GM19238 (cell line): ENCODE data around the gene GRAMD4.

Source experiments
- DNase-seq: peaks from one replicate; pipeline ENCODE4 v3.0.0; 2011; ENCODE audit warnings: low spot score; ENCODE audit not compliant: insufficient read length

Gene GRAMD4

DNA sequence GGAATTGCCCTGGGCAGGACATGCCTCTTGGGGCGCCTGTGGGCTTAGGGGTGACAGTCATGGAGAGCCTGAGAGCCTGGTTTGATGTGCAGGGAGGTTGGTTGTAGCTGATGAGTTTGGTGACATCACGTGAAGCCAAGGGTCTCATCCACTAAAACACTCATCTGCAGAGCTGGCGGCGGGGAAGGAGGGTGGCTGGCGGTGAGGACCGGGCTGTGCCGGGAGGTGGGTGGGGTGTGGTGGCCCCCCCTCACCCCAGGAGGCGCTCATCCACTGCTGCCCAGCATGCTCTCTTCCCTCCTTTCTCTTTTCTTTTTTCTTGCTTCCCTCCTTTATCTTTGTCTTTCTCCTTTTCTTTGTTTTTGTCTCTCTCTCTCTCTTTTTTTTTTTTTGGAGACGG, 49.0 kb downstream of the GRAMD4 start:
- DNase-seq, result no peak

DNA sequence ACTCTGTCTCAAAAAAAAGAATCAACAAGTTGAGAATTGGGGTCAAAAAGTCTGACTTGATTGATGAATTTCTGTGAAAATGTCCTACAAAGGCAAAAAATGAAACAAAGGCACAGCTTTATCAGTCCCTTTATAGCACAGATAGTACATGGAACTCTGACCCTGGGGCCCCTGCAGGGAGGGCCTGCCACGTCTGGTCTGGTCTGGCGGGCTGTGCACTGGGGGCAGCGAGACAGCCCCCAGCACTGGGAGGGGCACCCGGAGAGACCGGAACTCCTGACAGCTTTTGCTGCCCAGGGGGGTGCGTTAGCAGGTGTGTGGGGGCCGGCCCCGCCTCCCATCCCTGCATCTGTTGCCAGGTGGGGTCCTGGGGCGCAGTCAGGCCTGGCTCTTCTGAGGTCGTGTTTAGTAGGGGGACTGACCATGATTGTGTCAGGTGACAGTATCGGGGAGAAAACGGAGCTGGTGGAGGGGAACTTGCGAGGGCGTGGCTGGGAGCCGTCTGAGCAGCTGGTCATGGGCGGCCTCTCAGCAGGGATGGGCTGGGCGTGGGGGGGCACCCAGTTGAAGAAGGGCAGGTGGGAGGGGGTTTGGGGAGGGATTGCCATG, 51.7 kb downstream of the GRAMD4 start:
- no peak for DNase-seq

DNA sequence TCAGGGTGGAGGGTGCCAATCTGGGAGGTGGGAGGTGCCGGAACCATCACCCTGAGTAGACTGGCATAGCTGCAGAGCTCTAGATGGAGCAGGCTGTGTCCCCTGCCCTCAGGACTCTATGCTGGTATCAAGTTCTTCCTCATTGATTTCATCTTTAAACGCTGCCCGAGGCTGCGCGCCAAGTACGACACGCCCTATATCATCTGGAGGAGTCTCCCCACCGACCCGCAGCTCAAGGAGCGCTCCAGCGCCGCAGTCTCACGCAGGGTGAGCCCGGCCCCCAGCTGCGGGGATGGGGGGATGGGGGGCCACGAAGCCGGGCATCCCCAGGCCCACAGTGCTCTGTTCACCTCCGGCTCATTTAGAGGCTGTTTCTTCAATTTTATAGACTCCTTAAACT, 52.5 kb downstream of the GRAMD4 start:
- no peak for DNase-seq

DNA sequence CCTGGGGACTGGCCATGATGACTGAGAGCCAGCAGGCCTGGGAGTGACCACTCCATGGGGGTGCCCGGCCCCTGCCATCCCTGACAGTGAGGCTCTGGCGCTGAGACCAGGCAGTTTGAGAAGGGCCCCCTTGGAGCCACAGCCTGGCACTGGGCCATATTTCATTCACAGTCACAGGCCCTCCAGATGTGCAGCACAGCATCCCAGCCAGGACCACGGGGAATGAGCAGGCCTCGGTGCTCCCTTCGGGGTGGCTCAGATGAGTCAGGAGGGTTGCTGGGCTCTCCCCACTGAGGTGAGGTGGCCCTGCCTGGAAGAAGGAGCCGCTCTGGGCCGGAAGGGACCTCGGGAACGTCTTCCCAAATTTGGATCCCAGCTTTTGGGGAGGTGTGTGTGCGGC, 53.0 kb downstream of the GRAMD4 start:
- DNase-seq, result no peak

DNA sequence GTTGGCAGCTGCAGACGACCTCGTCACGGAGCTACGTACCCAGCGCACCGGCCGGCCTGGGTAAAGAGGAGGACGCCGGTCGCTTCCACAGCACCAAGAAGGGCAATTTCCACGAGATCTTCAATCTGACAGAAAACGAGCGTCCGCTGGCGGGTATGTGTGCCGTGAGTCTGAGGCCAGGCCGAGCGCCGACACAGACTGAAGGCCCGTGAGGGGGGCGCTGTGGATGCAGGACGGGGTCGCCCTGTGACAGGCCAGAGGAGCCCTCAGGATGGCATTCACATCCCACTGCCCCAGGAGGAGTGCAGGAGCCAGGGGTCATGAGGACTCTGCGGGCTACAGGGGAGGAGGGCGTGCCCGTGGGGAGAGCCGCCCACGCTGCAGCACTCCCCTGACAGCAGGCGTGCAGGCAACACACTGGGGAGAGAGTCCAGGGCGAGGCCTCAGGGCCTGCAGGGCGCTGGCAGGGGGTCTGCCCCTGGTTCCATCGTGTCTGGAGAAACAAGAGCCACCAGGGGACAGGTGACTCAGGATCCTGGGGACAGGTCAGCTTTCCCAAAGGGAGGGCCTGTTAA, 53.6 kb downstream of the GRAMD4 start:
- no peak for DNase-seq

DNA sequence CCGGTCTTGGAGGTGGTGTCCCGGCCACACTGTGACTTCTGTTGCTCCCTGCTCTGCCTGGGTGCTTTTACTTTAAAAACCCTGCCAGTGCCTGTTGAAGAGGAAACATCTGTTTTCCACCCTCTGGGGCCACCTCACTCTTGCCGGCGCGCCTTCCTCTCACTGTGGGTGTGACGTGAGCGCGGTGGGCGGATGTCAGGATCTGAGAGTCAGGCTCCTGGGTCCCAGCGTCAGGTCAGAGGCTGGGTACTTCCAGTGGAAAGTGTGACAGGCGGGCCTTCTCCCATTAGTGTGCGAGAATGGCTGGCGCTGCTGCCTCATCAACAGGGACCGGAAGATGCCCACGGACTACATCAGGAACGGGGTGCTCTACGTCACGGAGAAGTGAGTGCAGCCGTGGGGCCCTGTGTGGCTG, 54.2 kb downstream of the GRAMD4 start:
- peak; percentile 66 for DNase-seq

DNA sequence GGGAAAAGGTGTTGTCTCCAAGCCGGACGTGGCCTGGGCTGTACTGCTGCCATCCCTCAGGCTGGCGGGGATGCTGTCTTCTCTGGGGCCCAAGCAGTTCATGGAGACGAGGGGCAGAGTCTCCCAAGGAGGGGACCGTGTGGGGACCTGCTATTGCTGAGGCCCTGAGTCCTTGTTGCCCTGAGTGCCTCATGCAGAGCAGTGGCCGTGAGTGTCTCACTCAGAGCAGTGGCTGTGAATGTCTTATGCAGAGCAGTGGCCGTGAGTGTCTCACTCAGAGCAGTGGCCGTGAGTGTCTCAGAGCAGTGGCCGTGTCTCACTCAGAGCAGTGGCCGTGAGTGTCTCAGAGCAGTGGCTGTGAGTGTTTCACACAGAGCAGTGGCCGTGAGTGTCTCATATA, 54.7 kb downstream of the GRAMD4 start:
- no peak for DNase-seq

DNA sequence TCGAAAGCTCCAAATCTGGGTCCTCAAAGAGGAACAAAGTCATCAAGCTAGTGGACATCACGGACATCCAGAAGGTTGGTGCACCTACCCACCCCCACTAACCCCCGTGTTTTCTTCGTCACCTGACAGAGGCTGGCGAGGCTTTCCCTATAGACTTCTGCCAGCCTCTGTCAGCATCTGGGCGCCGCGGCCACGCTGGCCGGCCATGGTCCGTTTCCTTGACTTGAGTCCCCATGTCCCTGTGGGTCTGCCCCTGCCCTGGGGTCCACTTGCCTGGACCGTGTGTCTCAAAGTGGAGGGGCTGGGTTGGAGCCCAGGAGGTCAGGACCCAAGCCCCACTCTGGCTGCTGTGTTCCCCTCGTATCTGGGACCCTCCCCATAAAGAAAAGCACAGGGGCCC, 55.3 kb downstream of the GRAMD4 start:
- DNase-seq, result no peak

DNA sequence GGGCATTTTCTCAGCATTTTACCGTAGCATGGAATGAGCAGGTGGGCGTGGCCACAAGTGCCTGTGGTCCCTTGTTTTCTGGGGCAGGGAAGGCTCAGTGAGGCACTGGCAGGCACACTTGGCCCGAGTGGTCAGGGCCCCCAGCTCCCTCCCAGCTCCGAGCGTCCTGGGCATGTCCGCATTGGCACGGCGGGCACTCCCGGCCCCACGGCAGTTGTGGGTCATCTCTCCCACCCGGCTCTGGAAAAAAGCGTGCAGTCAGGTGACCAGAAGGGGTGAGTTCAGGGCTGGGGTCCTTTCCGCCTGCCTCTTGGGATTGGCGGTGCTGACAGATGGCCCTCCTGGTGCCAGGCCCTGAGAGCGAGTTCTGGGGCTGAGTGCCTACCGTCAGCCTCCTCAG, 55.8 kb downstream of the GRAMD4 start:
- DNase-seq, result no peak

DNA sequence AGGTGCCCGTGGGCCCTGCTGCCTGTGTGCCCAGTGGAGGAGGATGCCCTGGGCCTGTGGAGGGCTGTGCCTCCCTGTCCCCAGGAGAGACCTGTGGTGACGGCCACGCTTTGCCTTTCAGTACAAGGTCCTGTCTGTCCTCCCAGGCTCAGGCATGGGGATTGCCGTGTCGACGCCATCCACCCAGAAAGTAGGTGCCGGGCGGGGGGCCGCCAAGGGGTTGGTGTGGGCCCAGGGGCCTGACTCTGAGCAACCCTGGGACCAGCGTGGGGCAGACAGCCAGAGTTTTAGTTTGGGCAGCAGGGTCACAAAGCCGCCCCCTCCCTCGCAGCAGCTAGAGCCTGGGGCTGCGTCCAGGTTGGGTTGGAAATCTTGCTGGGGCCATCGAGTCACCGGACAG, 56.3 kb downstream of the GRAMD4 start:
- DNase-seq, result no peak

DNA sequence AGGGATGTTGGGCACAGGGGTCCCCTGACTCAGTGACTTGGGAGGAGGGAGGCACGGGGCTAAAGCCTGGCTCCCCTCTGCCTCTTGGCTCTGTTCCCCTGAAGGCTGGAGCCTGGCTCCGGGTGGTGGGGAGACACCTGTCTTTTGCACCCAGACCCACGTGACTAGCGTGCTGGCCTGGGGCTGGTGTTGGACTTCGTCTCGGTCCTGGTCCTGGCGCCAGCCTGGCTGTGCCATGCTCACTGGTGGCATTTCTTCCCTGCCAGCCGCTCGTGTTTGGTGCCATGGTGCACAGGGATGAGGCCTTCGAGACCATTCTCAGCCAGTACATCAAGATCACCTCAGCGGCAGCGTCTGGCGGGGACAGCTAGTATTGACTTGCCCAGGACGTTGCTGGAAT, 56.7 kb downstream of the GRAMD4 start:
- DNase-seq, result no peak

DNA sequence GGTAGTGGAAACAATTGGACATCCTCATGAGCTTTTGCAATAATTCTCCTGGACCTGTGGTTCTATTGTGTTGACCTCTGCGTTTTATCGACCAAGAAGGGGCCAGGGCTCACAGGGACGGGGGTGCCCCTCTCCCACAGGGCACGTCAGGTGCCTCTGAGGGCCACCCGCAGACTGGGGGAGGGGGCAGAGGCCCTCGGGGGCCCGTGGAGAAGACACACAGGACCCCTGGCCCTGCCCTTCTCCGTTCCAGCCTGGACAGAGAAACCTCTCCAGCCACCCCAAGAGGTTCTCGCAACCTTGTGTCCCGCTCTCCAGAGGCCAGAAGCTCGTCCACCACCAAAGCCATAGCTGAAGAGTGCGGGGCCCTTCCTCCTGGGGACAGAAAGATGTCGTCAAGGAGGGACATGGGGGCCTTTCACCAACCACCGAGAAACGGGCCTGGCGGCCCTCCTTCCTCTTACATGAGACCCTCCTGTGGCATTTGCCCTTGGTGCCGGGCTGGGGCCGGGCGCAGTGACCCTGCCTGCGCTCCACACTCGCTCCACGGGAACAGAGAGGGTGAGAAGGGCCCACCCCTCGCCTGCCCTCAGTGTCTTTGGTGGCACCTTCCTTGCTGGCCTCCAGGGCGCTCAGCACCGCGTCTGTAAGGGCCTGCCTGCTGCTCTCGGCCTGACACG, 57.3 kb downstream of the GRAMD4 start:
- no peak for DNase-seq

DNA sequence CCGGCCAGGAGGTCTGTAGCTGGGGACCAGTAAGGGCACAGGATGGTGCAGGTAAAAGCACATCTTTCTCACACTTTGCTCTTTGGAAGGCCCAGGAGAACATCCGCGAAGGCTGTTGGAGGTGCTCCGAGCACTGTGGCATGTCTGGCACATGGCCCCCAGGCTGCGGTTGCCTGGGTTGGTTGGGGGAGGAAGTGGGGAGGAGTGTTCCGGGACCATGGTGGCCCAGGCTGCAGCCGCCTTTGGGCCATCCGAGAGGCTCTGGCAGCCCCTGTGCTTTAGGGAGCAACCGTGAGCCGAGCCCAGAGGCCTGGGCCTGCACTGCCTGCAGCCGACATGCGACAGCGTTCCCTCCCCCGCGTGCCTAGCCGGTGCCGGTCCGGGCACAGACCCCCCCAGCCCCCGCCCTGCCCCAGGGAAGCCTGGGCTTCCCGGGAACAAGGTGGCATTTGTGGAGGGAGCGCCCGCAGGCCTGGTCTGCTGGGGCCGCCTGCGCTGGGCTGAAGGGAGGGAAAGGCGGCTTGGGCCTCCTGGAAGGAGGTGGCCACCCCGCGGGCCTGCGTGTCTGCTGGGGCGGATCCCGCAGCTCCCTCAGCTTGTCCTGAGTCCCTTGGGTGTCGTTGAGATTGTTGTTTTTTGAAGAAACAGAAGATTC, 57.9 kb downstream of the GRAMD4 start:
- no peak for DNase-seq

DNA sequence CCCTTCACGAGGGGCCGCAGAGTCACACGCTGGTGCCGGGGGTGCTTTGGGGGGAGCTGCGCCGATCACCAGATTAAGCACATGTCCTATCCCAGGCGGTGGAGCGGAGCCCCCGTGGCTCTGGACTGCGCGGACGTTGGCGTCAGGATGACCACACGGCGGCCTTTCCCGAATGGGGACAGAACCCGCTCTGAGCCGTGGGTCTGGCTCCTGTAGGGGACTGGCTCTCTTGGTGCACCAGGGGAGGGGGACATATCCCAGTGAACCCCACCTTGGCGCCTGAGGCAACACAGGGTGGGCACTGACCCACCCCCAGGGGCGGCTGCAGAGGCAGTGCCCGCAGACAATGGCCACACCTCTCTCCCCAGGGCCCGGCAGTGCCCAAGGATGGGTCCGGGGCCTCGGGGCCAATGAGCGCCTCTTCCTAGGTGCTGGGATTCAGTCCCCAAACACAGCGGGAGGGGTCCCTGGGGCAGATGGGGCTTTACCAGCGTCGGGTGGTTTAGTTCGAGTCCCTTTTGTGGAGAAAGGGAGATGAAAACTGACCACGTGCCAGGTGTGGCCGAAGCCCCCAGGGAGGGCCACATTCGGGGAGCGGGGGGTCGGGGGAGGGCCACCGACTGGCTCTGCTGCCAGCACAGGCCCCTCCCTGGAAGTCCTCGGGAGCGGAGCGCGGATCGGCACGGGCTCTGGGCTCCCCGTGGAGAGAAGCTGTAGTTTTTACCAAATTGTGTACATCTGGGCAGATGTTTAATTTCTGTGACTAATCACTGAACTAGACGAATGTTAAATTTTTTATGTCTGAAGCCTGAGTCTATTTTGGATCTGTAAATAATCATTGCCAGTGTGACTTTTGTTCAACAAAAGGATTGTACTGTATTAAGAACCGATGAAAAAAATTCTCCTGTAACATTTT, 58.9 kb downstream of the GRAMD4 start:
- no peak for DNase-seq

DNA sequence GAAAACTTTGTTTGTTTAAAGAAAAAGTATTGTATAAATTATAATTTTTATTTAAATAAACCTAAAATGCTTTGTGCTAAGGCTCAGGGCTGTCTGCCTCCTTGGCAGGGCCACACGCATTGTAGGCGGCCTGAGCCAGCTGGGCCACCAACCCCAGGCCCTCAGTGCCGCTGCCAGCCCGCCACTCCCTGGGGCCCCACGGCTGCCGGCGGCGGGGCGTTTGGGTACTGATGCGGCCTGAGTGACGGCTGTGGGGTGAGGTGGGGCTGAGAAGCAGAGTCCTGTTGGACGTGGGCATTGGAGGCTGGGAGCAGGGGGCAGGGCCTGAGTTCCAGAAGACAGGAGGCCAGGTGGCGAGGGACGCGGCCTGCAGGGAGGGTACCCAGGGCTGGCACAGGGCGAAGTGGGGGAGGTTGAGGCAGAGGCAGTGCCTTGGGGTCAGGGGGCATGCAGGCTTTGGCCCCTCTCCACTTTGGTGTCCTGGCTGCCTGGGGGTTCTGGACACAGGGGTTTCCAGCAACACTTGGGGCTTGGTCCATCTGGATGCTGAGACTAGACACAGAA, 59.6 kb downstream of the GRAMD4 start:
- DNase-seq, result no peak

DNA sequence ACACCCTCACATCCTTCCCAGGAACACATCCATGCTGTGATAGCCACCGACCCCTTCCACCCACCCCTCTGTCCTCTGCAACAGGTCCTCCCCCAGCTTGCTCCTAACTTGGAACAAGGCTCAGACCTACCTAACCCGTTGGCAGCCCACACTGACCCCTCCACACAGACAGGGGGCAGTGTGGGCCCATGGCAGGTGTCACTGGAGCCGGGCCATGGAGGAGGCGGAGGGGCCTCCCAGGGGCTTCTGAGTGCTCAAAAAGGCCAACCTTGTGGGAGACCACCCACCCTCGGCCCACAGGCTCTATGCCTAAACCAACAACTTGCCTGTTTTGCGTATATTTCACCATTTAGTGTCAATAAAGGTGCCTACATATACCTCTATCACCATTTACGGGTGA, 60.8 kb downstream of the GRAMD4 start:
- DNase-seq, result peak; percentile 44

DNA sequence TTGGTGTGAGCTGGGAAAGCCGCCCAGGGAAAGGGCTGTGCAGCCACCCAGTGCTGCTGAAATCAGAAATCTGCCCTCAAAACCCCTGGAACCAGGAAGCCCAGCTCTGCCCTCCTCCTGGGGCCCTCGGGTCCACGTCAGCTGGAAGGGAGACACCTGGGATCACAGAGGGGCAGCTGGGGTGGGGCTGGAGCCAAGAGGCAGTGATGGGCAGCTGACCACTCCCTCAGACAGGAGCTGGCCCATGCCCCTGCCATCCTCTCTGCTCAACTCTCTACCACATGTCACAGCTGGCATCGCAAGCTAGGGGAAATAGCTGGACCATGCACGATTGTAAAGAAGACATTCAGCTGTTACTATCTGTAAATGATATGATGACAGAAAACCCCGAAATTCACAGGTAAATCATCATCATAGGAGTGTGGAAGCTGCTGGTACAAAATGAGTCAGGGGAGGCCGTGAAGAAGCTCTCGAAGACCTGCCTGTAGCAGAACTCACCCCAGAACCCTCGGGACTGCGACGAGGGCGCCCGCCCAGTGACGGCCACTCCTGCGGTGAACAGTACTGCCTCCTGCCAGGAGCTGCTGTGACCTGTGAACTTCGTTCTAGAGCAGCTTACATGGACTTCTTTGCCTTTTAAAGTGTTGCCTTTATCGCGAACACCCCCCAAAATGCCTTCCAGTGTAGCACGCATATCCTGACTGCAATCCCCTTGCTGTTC, 62.0 kb downstream of the GRAMD4 start:
- DNase-seq, result no peak

DNA sequence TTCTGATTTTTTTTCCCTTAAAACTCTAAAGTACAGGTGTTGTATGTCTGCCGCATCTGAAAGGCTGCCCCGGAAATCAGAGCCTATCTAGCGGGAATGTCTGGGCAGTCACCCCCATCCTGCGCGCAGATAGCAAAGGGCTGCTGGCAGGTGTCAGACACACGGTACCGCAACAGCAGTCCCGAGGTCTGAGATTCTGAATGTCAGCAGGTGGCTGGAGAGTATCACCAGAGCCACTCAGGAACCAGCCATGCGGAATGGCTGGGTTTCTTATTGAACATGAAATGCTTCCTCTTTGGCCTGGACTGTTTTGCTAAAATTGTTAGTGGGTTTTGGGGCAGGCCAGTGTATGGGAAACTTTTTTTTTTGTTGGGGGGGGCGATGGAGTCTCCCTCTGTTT, 64.5 kb downstream of the GRAMD4 start:
- DNase-seq, result peak; percentile 95

DNA sequence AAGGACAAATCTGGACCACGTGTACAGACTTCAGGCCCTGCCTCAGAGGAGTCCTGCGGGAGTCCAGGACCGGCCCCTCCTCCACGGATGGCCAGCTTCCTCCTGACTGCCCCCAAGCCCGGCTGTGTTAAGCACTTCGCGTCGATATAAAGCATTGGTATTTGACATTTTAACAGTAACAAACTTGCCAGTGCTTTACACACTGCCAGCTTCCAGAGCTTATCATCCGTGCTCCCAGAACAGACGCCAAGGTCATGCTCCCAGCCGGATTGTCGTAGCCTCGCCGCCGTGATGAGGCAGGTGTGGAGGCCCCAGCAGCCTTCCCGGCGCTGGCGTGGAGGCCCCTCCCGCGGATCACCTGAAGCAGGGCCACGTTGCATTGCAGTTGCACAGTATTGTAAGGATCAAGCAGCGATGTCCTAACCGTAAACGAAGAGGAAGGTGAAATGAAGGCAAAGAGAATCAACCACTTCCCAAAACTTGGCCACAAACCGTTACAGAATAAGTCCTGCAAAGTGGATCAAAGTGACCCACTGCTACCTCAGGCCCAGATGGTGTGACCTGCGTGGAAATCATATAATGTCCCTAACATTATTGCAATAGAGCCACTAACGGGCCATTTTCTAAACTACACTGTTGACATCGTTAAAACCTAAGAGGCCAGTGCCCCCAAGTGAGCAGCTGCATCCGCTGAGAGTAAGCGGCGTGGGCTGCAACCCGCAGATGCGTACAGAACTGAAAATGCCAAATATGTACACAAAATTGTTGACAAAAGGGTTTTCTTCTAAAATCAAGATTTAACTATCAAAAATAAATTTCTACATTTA, 66.2 kb downstream of the GRAMD4 start:
- no peak for DNase-seq

DNA sequence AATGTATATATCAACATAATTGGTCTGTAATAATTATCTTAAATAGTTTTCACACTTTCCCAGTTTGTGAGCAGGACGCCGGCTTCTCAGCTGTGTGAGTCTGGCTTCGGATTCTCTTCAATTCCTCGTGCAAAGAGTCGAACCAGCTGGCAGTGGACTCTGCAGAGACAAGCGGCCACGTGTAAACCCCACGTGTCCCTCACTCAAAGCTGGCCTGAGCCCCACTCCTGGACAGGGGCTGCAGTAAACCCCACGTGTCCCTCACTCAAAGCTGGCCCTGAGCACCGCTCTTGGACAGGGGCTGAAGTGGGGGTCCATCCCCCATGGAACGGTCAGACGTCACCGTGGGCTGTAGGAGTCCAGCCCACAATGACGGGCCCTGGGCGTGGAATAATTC, 66.9 kb downstream of the GRAMD4 start:
- no peak for DNase-seq
